HG03442 (cell line): Measurements from ENCODE around the gene BIRC7.

ENCODE experiments used
- ATAC-seq: cut with Tn5 transposase; IDR thresholded peaks from one replicate; pipeline ENCODE4 v1.9.1; 2021; ENCODE audit warnings: mild to moderate bottlenecking, moderate library complexity; ENCODE audit not compliant: unreplicated experiment

The BIRC7 gene

DNA sequence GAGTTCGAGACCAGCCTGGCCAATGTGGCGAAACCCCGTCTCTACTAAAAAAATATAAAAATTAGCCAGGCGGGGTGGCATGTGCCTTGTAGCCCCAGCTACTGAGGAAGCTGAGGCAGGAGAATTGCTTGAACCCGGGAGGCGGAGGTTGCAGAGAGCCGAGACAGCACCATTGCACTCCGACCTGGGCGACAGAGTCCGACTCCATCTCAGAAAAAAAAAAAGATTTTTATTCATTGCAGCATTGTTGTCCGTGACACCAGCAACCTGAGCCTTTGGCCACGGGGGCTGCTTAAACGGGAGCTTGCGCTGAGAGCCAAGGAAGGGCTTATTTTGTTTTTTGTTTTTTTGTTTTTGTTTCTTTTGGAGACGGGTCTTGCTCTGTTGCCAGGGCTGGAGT is 44.2 kb downstream of the BIRC7 start:
- no peak for ATAC-seq

DNA sequence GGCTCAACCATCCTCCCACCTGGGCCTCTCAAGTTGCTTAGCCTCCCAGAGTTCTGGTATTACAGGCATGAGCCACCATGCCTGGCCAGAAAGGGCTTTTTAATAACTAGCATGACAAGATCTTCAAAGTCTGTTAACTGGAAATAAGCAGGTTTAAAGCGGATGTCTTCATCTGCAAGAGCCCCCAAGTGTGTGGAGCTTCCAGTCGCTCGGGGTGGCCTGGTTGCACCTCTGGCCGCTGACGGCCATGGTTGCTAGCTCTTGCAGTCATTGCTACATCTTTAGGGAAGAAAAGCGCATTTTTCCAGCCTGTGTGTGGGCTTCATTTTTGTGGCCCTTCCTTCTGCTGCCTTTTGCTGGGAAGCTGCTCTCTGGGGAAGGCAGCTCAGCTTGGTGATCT is 44.7 kb downstream of the BIRC7 start:
- no peak for ATAC-seq

DNA sequence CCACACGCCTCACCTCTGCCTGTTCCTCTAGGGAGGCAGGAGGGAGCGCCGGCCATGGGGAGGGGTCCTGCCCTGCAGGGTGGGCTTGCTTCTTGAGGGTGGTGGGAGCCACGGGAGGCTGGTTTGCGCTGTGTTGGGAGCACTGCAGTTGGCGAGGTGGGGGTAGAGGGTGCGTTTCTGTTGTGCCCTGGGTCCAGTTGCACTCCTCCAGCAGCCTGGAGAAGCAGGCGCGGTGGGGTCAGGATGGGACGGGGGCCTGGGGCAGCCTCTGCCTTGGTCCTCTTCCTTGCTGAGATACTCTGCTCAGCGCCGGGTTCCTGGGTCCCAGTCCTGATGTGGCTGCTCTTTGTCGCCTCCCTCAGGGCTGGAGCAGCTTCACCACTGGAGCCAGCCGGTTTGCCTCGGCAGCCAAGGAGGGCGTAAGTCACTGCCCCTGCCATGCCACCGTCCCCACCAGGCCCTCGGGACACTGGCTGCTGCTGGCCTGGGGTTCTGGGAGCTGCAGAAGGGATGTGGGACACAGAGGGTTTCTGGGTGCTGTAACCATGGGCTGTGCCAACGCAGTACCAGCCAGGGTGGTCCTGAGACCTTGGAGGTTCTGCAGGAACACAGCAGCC is 45.3 kb downstream of the BIRC7 start:
- ATAC-seq = no peak

DNA sequence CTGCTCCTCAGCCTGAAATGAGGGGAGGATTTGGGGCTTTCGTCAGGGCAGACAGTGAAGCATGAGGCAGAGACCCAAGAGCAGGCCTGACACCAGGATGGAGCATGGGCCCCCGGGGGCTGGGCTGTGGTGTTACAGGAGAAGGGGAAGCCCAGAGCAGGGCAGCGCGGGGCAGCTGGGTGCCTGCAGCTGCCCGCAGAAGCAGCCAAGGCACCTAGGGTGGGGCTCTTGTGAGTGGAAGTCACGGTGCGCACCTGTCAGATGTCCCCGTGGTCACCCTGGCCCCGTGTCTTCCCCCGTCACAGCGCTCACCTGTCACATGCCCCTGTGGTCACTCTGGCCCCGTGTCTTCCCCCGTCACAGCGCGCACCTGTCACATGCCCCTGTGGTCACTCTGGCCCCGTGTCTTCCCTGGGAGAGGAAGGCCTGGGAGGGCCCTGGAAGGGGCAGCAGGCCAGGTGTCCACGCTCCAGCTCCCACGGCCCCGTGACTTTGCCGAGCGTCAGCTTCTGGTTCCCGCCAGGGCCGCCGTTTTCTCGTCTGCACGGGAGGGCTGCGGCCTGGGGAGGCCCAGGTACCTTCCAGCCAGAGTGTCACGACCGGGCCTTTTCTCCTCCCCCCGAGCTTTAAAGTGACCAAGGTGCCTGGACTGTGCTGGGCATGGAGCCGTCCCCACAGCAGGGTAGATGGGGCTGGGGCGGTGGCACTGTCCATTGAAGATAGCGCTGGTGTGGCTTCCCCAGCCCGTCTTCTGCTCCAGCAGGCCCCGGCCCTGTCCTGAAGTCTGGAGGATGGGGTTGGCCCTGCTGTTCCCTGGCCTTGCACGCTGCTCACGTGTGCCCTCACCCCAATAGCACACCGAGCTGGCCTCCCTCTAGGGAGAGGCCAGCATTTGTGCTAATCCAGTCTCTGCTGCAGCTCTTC is 46.3 kb downstream of the BIRC7 start:
- no peak for ATAC-seq

DNA sequence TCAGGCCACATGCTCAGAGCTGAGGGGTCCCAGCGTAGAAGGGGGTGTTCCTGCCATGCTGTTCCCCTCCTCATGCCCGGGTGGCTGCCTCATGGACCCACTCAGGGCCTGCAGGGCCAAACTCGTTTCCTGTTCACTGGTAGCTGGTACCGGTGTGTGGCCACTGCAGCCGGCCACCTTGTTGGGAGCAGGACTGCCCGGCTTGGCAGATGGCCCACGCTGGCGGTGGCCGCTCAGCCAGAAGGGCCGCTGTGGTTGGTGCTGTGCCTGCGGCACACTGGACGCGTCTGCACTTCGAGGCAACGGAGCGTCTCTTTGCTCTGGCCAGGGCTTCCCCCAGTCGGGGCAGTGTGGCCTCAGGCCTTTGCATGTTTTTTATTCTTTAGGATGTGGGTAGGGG is 47.2 kb downstream of the BIRC7 start:
- no peak for ATAC-seq

DNA sequence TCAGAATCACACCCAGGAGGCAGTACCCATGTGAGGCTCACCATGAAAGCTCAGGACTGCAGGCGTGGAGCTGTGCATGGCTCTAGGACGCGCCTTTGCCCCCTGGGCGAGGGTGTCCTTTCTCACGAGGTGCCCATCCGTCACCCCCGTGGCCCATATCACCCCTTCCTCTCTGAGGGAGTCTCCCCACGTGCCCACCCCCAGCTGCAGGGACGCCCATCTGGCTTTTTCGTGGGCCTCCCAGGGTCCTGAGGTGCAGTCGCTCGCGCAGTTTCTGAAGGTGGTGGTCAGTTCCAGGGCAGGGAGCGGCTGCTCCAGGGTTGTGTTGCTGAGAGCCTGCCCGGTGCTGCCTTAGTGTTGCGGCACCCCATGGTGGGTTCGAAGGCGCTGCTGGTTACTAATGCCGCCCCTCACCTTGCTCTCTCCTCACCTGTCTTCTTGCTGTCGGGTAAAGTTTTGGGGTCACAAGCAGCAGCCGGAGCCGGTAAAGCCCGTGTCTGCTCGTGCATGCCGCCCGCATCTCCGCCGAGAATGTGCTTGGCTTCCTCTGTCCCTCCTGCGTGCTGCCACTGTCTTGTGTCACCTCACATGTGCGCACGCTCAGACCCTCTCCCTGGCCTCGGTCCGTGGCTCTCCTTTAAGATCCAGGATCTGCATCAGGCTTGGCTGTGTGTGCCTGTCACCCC is 47.8 kb downstream of the BIRC7 start:
- no peak for ATAC-seq

DNA sequence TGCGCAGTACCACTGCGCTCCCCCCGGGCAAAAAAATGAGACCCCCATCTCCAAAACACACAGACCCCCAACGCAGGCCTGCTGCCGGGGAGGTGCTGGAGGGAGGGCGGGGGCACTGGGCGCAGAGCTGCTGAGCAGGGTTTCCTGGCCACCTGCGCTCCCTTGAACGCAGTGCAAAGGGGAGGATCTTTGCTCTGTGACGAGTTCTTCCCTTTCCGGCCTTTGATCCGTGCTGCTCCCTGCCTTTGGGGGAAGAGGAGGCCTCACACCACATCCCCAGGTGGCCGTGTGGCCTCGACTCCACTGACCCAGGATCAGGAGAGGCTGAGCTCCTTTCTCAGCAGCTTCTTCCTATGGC is 48.4 kb downstream of the BIRC7 start:
- ATAC-seq = no peak

DNA sequence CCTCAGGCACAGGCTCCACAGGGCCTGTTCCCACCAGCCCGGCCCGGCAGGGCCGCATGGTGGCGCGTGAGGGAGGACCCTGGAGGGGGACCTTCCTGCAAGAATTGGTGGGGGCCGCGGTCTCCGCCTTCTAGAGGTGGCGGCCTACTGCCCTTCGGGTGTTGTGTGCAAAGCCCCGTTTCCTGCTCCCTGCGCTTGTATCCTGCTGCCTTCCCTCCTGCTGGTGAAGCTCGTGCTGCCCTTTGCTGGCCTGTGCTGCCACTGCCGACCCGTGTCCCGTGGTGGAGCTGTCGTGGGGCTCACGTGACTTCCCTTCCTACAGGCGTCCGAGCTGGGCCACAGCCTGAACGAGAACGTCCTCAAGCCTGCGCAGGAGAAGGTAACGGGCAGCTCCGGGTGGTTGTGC is 48.8 kb downstream of the BIRC7 start:
- no peak for ATAC-seq

DNA sequence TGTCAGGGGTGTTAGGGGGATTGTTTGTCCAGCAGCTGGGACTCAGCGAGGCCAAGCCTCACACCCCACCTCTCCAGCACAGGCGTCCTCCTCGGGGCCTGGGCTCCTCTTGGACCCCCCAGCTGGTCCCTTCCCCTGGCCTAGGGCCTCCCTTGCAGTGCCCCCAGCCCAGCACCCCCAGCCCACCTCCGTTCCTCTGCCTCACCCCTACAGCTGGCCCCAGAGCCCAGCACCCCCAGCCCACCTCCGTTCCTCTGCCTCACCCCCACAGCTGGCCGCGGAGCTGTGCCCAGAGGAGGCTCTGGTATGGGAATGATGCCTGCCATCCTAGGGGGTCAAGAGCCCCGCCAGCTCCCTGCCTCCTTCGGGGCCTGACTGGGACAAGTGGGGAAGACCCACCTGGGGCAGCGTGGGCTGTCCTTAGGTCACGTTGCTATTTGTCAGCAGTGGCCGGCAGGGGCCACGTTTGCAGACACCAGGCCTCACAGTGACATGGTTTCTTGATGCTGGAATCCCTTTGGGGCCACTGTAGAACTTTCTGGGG is 49.3 kb downstream of the BIRC7 start:
- no peak for ATAC-seq

DNA sequence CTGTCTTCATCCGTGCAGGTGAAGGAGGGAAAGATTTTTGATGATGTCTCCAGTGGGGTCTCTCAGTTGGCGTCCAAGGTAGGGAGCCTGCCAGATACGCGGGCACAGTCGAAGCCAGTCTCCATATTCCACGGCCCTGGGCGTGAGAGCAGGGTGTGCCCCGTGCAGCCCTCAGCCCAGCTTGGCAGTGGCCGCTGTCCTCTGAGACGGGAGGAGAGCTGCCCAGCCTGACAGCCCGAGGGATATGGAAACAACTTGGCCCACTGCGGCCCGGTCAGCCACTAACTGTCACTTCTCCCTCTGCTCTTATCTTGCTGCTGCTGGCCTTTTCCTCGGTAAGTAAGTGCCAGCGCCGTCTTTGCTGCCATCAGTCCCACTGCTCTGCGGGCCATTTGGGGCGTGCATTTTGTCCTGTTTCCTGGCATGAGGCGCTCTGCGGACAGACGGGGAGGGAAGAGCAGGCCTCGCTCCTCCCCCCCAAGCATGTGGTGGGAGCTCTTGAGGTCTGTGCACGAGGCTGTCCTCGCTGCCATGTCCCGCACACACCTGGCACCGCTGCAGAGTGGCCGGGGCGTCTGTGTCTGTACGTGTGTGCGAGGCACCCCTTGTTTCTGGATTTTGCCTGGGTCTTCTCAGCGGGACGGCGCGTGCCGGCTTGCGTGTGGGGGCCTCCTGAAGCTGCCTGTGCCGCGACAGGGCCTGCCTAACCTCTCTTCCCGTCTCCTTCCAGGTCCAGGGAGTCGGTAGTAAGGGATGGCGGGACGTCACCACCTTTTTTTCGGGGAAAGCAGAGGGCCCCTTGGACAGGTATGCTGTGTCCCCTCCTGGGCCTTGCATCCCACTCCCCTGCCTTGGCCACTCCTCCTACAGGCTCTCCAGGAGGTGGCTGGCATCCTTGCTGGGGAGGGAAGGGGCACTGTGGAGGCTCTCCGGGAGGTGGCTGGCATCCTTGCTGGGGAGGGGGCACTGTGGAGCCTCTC is 50.2 kb downstream of the BIRC7 start:
- ATAC-seq = no peak

DNA sequence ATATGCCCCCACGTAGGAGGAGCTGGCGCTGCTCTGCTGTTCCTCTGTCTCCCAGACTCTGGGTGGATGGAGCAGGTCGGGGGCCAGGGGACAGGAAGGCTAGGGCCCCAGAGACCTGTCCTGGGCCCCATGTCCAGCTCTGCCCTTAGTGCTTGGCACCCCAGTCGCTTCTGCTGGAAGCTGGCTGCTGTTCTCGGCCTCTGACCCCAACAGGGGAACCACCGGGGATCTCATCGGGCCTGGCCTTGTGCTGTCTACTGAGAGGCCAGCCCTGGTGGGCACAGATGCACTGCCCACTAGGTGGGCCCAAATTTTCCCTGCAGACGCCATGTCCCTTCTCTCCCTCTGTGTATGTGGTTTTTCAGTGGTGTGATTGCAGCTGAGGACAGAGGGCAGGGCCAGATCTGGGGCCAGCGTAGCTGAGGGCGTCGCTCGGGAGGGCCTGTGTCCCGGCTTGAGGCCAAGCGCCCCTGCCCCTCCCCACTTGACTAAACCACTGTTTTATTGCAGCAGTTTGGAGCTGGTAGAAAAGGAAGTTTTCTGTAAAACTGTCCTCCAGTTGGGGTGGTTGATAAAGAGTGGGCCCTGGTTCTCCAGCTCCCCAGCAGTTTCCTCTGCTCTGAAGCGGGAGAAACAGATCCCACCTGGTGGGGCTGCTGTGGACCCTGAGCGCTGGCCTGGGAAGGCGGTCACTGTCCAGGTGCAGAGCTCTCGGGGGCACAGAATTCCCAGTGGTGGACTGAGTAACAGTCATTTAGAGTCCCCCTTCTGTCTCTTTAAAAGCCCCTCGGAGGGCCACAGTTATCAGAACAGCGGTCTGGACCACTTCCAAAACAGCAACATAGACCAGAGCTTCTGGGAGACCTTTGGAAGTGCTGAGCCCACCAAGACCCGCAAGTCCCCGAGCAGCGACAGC is 51.3 kb downstream of the BIRC7 start:
- ATAC-seq = no peak

DNA sequence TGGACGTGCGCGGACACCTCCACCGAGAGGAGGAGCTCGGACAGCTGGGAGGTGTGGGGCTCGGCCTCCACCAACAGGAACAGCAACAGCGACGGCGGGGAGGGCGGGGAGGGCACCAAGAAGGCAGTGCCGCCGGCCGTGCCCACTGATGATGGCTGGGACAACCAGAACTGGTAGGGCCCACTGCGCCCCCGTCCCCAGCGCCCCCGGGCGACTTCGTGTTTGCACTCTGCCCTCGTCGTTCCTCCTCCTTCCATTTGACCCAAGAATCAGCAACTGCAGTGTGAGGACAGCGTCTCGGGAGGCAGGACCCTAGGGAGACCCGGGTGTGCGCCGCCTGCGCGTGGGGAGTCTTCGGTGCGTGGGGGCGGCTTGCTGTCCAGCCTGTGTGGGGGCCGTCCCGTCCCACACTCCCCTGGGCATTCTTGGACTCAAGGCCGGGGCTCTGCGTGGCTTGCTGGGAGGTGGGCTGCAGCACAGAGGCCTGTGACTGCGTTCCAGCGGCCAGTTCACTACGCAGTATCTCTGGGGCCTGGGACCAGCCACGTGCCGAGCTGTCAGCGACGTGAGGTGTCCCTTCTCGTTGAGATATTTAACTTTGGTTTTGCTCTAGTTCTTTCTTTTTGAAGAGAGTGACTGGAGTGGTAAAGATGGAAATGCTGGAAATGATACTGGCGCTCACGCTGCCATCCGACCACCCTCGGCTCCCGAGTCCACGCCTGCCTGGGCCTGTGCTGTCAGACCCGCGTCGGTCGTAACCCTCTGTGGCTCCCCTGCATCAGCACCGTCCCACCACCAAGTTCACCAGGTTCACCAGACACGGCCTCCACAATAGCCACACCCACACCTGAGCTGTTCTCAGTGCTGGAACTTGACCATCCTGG is 52.2 kb downstream of the BIRC7 start:
- ATAC-seq = no peak

DNA sequence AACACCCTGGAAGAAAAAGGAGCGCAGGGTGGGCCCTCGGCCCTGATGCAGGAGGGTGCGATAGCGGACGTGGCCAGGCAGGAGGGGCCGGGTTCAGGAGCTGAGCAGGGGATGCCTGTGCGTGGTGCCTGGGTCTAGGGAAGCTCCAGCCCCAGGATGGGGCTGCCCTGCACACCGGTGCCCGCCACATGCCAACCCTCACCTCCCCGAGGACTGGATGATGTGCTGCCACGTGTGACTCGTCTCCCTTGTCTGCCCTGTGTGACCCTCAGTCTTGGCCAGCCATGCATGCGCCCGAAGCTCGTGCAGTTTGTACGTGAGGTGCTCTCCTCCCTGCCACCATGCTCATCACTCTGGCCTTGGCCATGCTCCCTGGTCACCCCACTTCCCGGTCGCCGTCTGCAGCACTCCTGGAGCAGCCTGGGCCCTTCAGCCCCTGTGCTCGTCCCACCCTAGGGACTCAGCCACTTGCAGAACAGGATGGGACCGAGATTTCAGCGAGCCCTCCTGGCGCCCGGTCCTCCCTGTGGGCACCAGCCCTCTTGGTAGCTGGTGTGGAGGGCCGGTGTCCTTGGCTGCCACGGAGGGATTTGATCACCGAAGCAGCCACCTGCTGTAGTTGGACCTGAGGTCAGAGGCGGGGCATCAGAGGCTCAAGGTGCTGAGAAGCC is 53.0 kb downstream of the BIRC7 start:
- no peak for ATAC-seq

DNA sequence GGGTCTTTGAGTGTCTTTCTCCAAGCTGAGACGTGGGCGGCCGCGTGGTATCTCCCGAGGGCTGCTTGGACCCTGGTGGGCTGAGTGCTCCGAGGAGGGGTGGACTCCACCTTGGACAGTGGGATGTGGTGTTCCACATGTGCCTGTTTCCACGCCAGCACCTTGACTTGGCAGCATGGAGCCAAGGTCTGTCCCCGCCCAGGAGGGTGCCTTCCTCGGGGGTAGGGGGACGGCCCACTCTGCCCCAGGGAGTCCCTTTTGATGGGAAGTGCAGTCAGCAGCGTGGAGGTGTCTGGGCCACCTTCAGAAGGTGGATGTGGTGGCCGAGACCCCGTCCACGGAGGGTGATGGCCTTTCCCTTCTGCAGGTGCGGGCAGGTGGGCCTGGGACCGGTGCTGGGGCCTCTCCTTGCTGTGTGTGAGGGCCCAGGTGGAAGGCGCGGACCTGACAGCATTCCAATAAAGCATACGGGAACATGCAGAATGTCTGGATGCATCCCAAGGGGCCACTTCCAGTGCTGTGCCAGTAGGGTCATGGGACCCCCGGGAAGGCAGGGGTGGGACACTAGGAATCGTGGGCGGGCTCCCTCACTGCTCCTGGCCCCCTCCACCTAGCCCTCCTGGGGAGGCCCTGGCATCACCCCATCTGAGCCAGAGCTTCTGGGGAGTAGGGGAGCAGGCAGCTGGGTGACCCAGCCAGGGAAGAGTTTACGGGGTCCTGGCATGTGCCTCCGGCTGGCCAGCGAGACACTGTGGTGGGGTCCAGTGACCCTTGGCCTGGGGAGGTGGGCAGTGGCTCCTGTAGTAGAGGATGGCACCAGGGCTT is 53.8 kb downstream of the BIRC7 start:
- ATAC-seq = no peak
